Endometrial microvascular endothelial cells (primary cell): ENCODE data around the gene RER1. TPM values are rescaled to one million over a fixed set of nuclear protein-coding genes. Genes with fewer than 3 reads are reported as not detected.

ENCODE experiments used
- in situ Hi-C: cut with HindIII; loops from 2 replicates; pipeline ENCODE4 v1.10.0; 2017; ENCODE audit warnings: low sequenced_read_pairs, low pct_unique_long_range_greater_than_20kb; ENCODE audit errors: inconsistent ontology term
- total RNA-seq: library from RNA; depleted of rRNA; stranded (reverse); fragments of >200 nt; gene quantifications from one replicate; pipeline ENCODE4 v1.2.3, GENCODE V29; 2015; ENCODE audit errors: inconsistent ontology term

RER1 gene
- total RNA-seq, 1 donor from 2014 or later = 132 TPM

GRCh38 chr1:2449636-2450454 lies 58.2 kb downstream of the RER1 start:
- in situ Hi-C loops = no loop called here

DNA sequence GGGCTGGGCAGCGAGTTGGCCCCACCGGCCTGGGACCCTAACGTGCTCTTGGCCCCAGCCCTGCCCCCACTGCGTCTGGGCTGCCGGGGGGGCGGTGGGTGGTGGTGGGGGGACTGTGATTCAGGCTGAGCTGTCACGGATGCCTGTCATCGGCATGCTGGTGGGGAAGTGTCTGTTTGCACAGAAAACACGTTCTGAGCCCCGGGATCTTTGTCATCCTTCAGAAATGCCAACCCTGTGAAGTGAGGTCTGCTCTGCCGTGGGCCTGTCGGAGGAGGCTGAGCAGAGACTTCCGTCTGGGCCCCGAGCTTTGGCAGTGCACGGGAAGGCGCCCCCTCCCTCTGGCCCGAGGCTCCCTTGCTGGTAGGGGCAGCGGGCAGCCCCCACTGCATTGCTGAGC lies 60.1 kb downstream of the RER1 start:
- in situ Hi-C loops = no loop called here

DNA sequence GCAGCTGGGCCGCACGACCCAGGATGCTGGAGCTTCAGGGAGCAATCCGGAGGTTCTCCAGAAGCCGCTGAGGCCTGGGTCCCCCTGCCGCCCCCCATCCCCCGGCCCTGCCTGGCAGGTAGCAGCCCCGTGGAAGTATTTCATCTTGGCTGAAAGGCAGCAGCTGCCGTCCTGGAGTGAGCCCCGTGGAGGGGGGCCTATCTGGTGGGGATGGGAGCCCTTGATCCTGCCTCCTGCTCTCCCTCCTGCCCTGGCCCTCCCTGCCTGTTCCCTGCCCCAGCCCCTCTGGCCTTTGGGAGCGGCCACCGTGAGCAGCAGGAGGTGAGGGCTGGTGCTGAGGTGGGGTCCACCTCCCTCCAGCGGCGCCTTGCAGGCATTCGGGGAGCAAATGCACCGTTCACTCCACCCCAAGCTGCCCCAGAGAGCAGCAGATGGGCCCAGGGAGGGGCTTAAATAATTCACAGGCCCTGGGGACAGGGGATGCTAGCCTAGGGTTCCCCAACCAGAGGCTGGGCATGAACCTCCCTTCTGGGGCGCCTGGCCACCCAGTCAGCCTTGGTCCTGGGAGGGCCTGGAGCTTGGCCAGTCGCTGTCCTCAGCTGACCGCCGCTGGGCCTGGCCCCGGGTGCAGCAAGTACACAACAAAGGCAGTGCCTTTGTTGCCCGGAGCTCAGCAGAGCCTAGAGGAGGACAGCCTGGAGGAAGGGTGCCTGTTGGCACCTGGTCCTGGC lies 60.7 kb downstream of the RER1 start:
- in situ Hi-C loops = no loop called here

DNA sequence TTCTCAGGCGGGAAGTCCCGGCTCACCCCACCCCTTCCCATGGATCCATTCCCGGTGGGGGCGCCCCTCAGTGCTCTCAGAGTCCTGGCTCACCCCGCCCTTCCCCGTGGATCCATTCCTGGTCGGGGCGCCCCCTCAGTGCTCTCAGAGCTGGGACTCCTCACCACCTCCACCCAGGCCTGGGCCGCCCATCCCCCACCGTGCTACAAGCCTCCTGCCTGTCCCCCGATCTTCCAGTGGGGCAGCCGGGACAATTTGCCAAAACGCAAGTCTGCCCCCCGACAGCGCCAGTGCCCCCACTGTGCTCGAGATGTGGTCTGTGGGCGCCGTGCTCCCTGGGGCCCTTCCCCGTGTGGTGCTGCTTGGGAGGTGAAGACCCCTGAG lies 61.3 kb downstream of the RER1 start:
- in situ Hi-C loops = no loop called here

DNA sequence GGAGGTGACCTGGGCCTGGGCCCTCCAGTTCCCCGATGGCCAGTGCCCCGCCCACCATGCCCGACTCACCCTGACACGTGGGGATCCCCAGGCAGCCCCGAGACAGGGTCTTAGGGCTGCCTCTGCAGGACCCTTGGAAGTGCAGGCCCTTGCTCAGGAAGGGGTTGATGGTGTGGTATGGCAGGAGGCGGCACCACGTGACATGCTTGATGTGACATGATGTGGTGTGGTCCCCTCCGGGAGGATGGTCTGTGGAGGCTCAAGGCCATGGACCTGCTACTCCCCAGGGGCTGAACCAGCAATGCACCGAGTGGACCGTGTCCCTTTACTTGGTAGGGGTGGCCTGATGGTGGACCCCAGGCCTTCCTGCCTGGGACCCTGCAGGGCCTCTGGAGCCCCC lies 62.6 kb downstream of the RER1 start:
- in situ Hi-C loops = no loop called here

Other genes with a start within 250 kb of the RER1 start
- 34.9 TPM for gene FAAP20, start 197.1 kb upstream of the RER1 start, total RNA-seq
- 26.6 TPM for gene SKI, start 163.5 kb upstream of the RER1 start, total RNA-seq
- gene MORN1, start 287 bp upstream of the RER1 start, total RNA-seq = 2.4 TPM
- gene PEX10, start 20.7 kb downstream of the RER1 start, total RNA-seq = 38.6 TPM
- not detected for gene PLCH2, start 84.4 kb downstream of the RER1 start, total RNA-seq
- gene PANK4, start 134.8 kb downstream of the RER1 start, total RNA-seq = 35.4 TPM
- gene HES5, start 138.4 kb downstream of the RER1 start, total RNA-seq = not detected
- 41.4 TPM for gene TNFRSF14, start 164.5 kb downstream of the RER1 start, total RNA-seq
- gene PRXL2B, start 194.9 kb downstream of the RER1 start, total RNA-seq = 45.2 TPM
- gene MMEL1, start 241.2 kb downstream of the RER1 start, total RNA-seq = 0.28 TPM